NCI-H82 (cell line): ENCODE data around the gene SLC6A12.

Experiments
- DNase-seq: peaks from one replicate; lab custom pipeline; 2025; lab: John Stamatoyannopoulos, UW

The SLC6A12 gene

GRCh38 chr12:234891-235415, 21.0 kb upstream of the SLC6A12 start:
- peak; percentile 19 for DNase-seq

DNA sequence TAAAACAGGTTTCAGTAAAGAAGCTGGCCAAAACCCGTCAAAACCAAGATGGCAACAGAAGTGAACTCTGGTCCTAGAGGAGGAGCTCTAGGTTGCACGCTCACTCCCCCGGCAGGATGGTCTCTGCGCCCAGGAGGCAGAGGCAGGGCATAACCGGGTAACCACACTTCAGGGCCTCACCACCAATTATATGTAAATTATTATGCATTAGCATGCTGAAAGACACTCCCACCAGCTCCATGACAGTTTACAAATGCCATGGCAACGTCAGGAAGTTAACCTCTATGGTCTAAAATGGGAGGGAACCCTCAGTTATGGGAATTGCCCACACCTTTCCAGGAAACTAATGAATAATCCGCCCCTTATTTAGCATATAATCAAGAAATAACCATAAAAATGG, 20.1 kb upstream of the SLC6A12 start:
- no peak for DNase-seq

DNA sequence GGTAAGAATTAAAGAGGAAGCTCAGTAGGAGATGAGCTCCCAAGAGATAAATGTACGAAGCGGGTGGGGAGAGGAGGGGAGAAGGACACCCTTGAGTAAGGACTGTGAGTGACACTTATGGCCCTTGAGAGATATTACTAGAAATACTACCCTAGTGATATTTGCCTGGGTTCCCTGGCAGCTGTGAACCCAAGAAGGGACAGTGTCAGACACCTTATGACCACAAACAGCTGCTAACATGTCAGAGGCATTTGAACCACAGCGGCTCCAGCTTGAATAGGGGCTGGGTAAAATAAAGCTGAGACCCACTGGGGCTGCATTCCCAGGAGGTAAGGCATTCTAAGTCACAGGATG, 19.6 kb upstream of the SLC6A12 start:
- no peak for DNase-seq

- DNase-seq: peak; percentile 64
Measured at GRCh38 chr12:232731-233614, 19.0 kb upstream of the SLC6A12 start.

DNA sequence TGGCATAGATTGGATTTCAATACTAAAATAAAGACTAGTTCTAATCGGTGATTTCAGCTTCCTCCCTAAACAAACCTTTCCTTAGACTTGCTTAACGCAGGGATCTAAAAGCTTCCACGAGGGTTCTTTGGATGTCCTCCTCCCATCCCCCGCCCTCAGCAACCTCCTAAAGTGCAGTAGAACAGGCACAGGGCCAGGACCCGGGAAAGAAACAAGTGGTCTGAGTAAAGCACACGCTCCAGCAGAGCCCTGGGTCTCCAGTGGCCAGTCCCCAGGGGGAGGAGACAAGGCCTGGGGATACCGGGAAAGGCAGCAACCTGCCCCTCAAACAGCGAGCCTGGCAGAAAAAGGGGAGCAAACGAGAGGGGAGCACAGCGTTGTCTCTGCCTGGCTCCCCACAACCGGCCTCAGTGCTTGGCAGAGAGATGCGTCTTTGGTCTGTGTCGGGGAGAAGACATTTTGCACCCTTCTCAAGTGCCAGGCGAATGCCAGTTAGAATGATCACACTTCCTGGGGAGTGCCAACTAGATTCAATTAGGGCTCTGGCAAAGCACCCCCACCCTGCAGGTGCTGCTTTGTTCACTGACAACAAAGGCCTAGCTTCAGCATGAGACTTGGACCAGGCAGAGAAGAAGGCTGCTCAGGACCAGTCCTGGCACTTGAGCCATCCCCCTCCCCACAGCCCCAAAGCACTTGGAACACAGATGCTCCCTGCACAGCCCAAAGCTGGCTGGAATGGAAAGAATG, 17.1 kb upstream of the SLC6A12 start:
- no peak for DNase-seq

DNA sequence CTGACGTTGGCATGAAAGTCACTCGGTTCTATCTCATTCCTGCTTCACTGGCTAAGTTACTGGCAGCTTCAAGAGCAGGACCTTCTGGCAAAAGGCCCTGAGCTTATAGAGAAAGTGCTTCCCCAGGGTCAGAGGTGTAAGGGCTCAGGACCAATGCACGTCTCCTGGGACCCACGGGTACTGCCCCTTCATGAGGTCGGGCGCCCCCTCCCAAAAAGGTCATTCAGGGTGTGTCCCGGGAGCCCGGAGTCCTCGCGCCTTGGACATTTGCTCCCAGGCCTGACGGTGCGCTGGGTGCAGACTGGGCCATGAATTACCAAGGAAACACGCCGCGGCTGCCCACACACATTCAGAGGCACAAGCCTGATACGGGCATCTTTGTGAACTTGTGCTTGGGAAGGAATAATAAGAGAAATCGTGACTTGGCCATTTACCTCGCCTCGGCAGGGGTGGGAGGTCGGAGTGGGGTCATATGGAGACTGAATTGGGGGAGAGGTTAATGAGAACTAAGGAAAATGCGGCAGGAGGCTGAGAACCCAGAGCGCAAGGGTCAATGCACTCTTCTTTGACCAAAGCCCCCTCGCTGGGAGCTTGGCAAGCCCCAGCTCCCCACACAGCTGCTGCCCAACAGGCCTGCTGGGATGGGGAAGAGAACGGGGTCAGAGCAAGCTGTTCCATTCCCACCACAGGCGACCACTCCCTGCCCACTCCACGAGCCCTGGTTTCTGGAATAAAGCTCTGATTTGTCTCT, 15.7 kb upstream of the SLC6A12 start:
- no peak for DNase-seq

GRCh38 chr12:228846-229200, 14.9 kb upstream of the SLC6A12 start:
- DNase-seq: no peak

- DNase-seq: no peak
Measured at GRCh38 chr12:227923-228845, 14.2 kb upstream of the SLC6A12 start.

GRCh38 chr12:227286-227915, 13.4 kb upstream of the SLC6A12 start:
- DNase-seq: no peak

GRCh38 chr12:226401-226800, 12.4 kb upstream of the SLC6A12 start:
- no peak for DNase-seq

DNA sequence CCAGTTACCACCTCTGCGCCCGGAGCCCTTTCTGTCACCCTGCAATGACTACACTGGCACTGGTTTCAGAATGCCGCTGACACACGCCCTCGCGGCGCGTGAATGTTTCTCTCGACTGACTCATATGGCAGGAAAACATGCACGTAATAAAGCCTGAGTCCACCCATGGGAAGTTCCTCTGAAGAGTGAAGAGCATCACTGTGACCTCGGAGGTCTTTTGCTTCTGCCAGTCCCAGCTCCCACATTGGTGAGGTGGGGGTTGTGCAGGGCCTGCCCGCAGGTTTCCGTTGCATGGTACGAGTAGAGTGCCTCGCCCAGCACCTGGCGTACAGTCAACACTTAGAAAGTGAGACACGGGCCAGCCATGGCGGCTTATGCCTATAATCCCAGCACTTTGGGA, 11.1 kb upstream of the SLC6A12 start:
- no peak for DNase-seq

DNA sequence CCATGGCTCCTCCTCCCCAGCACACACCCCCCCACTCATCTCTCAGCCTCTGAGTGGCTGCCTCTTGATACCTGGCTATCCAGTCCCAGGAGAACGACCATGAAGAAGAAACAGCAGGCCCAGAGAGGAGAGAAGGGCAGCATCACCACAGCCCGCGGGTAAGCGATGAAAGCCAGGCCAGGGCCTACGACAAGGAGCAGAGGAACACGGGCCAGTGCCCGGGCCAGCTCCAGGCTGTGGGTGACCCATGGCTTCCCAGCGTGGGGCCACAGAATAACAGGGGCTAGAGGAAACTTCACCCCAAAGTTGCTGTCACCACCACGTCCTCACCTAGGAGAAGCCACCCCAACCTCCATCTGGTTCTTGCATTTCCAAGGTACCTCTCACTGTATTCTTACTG, 10.4 kb upstream of the SLC6A12 start:
- no peak for DNase-seq

- DNase-seq: no peak
Measured at GRCh38 chr12:223841-224240, 9.9 kb upstream of the SLC6A12 start.

- DNase-seq: no peak
Measured at GRCh38 chr12:221736-222135, 7.8 kb upstream of the SLC6A12 start.

GRCh38 chr12:220946-221550, 7.1 kb upstream of the SLC6A12 start:
- no peak for DNase-seq

DNA sequence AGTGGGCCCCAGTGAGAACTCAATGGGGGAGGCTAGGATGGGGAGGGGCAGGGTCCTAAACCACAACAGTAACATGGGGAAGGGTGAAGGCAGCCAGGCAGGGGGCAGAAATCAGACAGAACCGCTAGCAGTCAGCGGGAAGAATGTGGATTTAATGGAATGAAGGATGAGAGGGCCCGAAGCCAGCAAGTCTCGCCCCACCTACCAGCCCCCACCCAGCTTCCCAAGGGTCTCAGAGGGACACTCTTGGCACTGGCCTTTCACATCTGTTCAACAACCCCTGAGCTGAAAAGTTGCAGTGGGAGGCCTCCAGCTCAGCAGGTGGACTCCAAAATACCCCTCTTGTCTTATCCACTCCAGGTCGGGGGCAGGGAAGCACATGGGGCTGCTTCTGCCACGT, 6.5 kb upstream of the SLC6A12 start:
- no peak for DNase-seq

GRCh38 chr12:219891-220352, 6.0 kb upstream of the SLC6A12 start:
- DNase-seq: peak; percentile 86

GRCh38 chr12:218728-219590, 5.0 kb upstream of the SLC6A12 start:
- no peak for DNase-seq

- no peak for DNase-seq
Measured at GRCh38 chr12:218221-218620, 4.3 kb upstream of the SLC6A12 start.
